GM23248 (cell line): Measurements from ENCODE around the gene TMEM161A.

Experiments
- EZH2 ChIP-seq: fragments of 200-600 bp; sonication (generic); IDR thresholded peaks from 2 replicates; pipeline ENCODE4 v1.6.1; 2018; ENCODE audit warnings: antibody characterized with exemption, mild to moderate bottlenecking; ENCODE audit not compliant: insufficient read depth, poor library complexity, severe bottlenecking
- EZH2phosphoT487 ChIP-seq: fragments of 200-600 bp; sonication (generic); IDR thresholded peaks from 2 replicates; pipeline ENCODE4 v1.6.1; 2018; ENCODE audit warnings: antibody characterized with exemption, moderate library complexity, mild to moderate bottlenecking, low read depth; ENCODE audit not compliant: insufficient read depth

GRCh38 chr19:19145684-19146608 lies 7.7 kb upstream of the TMEM161A start:
- no peak for TF ChIP-seq EZH2
- TF ChIP-seq EZH2phosphoT487 = no peak
